GM12865 (cell line): ENCODE data around the gene PTCH1.

Experiments used
- DNase-seq: peaks from one replicate; pipeline ENCODE4 v3.0.0; 2010; ENCODE audit warnings: low read depth
- H3K4me3 ChIP-seq: 2 replicates; pipeline ENCODE4 v1.5.1; 2011; ENCODE audit warnings: mild to moderate bottlenecking, low read depth, low read length, control low read depth
- TF ChIP-seq, protein P1 (sequence below): IDR thresholded peaks from 2 replicates; pipeline ENCODE4 v1.5.1; 2011; ENCODE audit warnings: low read length, control low read depth, low read depth, inconsistent platforms; ENCODE audit not compliant: insufficient read depth; ENCODE audit errors: missing control alignments

The PTCH1 gene

DNA sequence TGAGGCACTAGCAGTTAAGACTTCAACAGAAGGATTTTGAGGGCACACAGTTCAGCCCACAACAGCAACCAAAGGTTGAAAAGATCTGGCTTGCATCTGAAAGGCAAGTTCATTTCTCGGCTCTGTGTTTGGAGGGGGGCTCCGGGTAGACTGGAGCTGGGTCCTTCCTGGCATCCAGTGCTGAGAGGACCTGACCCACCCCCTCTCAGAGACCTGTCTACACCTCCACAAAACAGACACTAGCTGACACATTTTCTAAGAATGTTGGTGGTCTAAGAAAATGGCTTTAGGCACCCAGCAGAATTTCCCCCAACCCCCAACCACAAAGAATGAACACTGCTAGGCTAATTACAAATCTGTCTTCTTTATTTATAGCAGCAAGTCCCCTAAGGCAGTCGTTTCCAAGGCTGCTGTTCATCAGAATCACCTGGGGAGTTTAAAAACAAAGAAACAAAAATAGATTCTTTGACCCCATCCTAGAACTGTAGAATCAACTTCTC, 6.2 kb upstream of the PTCH1 start:
- H3K4me3 ChIP-seq, result no peak overlapping the region
- TF ChIP-seq, protein P1, sequence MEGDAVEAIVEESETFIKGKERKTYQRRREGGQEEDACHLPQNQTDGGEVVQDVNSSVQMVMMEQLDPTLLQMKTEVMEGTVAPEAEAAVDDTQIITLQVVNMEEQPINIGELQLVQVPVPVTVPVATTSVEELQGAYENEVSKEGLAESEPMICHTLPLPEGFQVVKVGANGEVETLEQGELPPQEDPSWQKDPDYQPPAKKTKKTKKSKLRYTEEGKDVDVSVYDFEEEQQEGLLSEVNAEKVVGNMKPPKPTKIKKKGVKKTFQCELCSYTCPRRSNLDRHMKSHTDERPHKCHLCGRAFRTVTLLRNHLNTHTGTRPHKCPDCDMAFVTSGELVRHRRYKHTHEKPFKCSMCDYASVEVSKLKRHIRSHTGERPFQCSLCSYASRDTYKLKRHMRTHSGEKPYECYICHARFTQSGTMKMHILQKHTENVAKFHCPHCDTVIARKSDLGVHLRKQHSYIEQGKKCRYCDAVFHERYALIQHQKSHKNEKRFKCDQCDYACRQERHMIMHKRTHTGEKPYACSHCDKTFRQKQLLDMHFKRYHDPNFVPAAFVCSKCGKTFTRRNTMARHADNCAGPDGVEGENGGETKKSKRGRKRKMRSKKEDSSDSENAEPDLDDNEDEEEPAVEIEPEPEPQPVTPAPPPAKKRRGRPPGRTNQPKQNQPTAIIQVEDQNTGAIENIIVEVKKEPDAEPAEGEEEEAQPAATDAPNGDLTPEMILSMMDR, result no peak
- no peak for DNase-seq

DNA sequence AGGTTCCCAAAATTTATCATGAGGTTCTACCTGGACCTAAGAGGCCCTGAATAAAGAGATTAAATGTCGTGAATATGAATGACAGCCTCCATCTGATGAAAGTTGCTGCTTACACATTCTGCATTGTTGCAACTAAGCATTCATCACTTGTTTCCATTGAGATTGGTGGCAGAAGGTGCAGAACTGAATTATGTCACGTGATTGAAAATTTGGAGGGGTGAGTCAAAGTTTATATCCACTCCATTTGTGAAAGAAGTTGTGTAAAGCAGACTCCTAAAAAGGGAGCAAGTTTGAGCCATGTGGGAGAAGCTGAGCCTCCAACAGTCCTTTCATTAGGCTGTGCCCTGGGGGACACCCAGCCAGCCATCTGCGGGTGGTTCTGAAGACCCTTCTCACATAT, 4.9 kb upstream of the PTCH1 start:
- TF ChIP-seq, protein P1, result no peak
- DNase-seq, result no peak
- H3K4me3 ChIP-seq, result no peak overlapping the region

GRCh38 chr9:95517559-95518425, 1.0 kb upstream of the PTCH1 start:
- TF ChIP-seq, protein P1, result no peak
- DNase-seq, result no peak
- H3K4me3 ChIP-seq, result no peak overlapping the region

- DNase-seq, result no peak
- TF ChIP-seq, protein P1, result no peak
- H3K4me3 ChIP-seq, result peak overlapping the region; percentile 19
Measured at GRCh38 chr9:95516221-95516733, 494 bp downstream of the PTCH1 start.

- no peak for DNase-seq
- TF ChIP-seq, protein P1, result no peak
- H3K4me3 ChIP-seq, result no peak overlapping the region
Measured at GRCh38 chr9:95515272-95516113, 1.3 kb downstream of the PTCH1 start.

- no peak overlapping the region for H3K4me3 ChIP-seq
- no peak for DNase-seq
- TF ChIP-seq, protein P1, result no peak
Measured at GRCh38 chr9:95514342-95514741, 2.4 kb downstream of the PTCH1 start.
